GM21447 (cell line): ENCODE measurements around the gene URAD.
"Not testable (repeated sequence)": the region's sequence is repeated elsewhere in the genome, so short reads cannot be mapped to it uniquely, and the experiment has no call there.

ENCODE experiments used
- ATAC-seq: cut with Tn5 transposase; IDR thresholded peaks from one replicate; pipeline ENCODE4 v1.9.1; 2021; ENCODE audit not compliant: unreplicated experiment

Gene URAD

GRCh38 chr13:27988520-27988919 lies at the start of gene URAD:
Gene URAD (minus strand): TSS chr13:27988693. CDS start chr13:27988637, 56 bp downstream.
- ATAC-seq, result no peak

- ATAC-seq, result no peak
Observed at GRCh38 chr13:28037399-28037798, 48.9 kb upstream of the URAD start.

GRCh38 chr13:28035146-28035782 lies 46.8 kb upstream of the URAD start:
- no peak for ATAC-seq

GRCh38 chr13:28033894-28034655 lies 45.6 kb upstream of the URAD start:
- ATAC-seq, result no peak

GRCh38 chr13:28032438-28032837 lies 43.9 kb upstream of the URAD start:
- ATAC-seq, result not testable (repeated sequence)

GRCh38 chr13:28031896-28032288 lies 43.4 kb upstream of the URAD start:
- ATAC-seq, result no peak

- ATAC-seq, result no peak
Observed at GRCh38 chr13:28031220-28031895, 42.9 kb upstream of the URAD start.

- no peak for ATAC-seq
Observed at GRCh38 chr13:28027607-28028364, 39.3 kb upstream of the URAD start.

GRCh38 chr13:28027071-28027470 lies 38.6 kb upstream of the URAD start:
- ATAC-seq, result no peak

- no peak for ATAC-seq
Observed at GRCh38 chr13:28026508-28026907, 38.0 kb upstream of the URAD start.

- no peak for ATAC-seq
Observed at GRCh38 chr13:28022848-28023518, 34.5 kb upstream of the URAD start.

- ATAC-seq, result no peak
Observed at GRCh38 chr13:28014301-28014700, 25.8 kb upstream of the URAD start.

GRCh38 chr13:28013482-28013881 lies 25.0 kb upstream of the URAD start:
- ATAC-seq, result no peak

GRCh38 chr13:28012896-28013295 lies 24.4 kb upstream of the URAD start:
- peak; percentile 91 for ATAC-seq

- peak; percentile 2 for ATAC-seq
Observed at GRCh38 chr13:28012383-28012782, 23.9 kb upstream of the URAD start.

GRCh38 chr13:28010046-28010445 lies 21.6 kb upstream of the URAD start:
- ATAC-seq, result no peak

GRCh38 chr13:28005016-28005415 lies 16.5 kb upstream of the URAD start:
- ATAC-seq, result not testable (repeated sequence)

GRCh38 chr13:28002886-28003698 lies 14.6 kb upstream of the URAD start:
- ATAC-seq, result no peak

GRCh38 chr13:28001837-28002473 lies 13.5 kb upstream of the URAD start:
- ATAC-seq, result no peak
